GM10266 (cell line): ENCODE results near the gene DAZAP2.
"Not testable (repeated sequence)": the region's sequence is repeated elsewhere in the genome, so short reads cannot be mapped to it uniquely, and the experiment has no call there.

ENCODE experiments used
- DNase-seq: peaks from one replicate; pipeline ENCODE4 v3.0.0; 2012; ENCODE audit errors: extremely low spot score
- TF ChIP-seq, protein P1 (sequence below): IDR thresholded peaks from 2 replicates; pipeline ENCODE4 v1.5.1; 2012; ENCODE audit warnings: mild to moderate bottlenecking, low read depth; ENCODE audit not compliant: control insufficient read depth, insufficient read depth; ENCODE audit errors: missing control alignments

DAZAP2 gene

DNA sequence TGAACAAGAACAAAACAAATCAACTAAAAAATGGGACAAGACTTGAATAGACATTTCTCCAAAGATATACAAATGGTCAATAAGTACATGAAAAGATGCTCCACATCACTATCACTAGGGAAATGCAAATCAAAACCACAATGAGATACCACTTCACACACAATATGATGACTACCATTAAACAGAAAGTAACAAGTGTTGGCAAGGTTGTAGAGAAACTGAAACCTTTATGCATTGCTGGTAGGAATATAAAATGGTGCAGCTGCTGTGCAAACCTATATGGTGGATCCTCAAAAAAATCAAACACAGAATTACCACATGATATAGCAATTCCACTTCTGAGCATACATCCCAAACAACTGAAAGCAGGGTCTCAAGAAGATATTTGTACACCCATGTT, 26.4 kb downstream of the DAZAP2 start:
- TF ChIP-seq, protein P1, sequence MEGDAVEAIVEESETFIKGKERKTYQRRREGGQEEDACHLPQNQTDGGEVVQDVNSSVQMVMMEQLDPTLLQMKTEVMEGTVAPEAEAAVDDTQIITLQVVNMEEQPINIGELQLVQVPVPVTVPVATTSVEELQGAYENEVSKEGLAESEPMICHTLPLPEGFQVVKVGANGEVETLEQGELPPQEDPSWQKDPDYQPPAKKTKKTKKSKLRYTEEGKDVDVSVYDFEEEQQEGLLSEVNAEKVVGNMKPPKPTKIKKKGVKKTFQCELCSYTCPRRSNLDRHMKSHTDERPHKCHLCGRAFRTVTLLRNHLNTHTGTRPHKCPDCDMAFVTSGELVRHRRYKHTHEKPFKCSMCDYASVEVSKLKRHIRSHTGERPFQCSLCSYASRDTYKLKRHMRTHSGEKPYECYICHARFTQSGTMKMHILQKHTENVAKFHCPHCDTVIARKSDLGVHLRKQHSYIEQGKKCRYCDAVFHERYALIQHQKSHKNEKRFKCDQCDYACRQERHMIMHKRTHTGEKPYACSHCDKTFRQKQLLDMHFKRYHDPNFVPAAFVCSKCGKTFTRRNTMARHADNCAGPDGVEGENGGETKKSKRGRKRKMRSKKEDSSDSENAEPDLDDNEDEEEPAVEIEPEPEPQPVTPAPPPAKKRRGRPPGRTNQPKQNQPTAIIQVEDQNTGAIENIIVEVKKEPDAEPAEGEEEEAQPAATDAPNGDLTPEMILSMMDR = no peak

DNA sequence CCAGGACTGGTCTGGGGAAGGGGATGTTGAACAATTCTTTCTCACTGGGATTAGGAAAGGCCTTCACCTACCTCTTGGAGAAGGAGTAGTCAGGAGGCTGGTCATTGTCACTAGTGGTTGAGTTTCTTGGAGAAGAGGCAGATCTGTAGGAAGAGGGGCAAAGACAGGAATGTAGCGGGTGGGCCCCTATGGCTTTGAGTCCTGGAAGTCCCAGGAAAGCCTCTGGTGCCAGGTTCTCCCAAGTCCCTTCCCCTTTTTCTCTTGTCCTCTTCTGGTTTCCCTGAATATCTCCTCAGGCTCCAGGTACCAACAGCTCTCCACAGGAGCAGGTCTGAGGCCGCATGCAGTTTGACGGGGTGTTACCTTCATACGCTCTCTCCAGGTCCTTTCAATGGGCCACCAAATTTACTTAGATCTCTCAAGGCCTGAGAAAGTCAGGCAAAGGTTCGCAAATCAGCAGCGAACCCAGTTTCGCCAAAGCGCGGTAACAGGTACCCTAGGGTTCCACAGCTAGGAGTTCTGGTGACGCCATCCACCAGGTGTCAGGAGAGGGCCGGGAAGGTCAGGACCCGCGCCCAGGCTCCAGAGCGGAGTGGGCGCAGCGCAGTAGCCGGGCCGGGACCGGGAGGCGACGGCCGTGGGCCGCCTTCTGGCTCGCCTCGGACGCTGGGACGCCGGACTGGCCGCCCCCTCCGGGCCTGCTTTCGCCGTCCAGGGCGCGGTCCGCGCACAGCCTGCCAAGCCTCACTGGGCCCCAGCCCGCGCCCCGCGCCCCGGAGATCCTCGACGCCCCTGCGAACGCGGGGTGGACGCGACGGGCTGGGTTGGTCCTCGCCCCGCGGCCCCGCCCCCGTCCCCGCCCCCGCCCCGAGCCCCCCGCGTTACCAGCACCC, 30.8 kb downstream of the DAZAP2 start:
- peak; percentile 73 for DNase-seq
- TF ChIP-seq, protein P1 = peak; percentile 57

More for the DNA sequence above, 26.4 kb downstream of the DAZAP2 start:
- DNase-seq = no peak

DNA sequence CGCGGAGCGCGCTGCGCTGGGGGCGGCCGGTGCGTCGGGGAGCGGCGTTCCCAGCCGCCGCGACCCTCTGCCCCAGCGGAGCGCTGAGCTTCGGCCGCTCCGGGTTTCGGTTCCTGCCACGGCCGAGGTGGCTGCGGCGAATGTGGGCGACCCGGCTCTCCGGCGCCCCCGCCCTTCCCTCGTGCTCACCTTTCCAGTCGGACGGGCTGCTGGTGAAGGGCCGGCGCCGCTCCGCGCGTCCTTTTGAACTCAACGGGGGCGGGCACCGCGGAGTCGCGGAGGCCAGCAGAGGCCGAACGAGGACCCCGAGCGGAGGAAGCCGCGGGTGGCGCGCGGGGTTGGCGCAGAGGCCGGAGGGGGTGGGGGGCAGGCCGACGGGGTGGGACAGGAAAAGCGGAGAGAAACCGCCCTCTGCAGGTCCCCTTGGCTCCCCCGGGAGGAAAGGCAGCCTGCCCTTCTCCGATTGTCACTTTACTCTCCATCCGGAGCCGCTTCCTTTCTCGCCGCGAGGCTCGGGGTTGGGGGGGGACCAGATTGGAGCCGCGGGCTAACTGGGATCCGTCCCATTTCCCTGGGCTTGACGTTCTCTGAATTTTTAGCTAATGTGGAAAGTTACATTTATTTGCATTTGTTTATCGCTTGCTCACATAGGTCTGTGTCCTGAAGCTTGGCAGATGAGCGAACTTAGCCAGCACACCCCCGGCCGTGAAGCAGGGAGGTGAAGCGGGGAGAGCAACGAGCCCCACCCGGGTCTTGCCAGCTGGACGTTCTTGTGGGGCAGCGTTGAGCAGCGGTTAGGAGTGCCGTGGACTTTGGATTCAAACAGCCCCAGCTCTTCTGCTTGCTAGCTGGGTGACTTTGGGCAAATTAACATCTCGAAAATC, 31.7 kb downstream of the DAZAP2 start, which contains the start of gene SMAGP:
TSS of gene SMAGP (minus strand) at position 349 of the 884 bp plus-strand sequence. CDS start 1,137 bp downstream, outside the sequence.
- TF ChIP-seq, protein P1 = peak; percentile 20
- DNase-seq = peak; percentile 82

DNA sequence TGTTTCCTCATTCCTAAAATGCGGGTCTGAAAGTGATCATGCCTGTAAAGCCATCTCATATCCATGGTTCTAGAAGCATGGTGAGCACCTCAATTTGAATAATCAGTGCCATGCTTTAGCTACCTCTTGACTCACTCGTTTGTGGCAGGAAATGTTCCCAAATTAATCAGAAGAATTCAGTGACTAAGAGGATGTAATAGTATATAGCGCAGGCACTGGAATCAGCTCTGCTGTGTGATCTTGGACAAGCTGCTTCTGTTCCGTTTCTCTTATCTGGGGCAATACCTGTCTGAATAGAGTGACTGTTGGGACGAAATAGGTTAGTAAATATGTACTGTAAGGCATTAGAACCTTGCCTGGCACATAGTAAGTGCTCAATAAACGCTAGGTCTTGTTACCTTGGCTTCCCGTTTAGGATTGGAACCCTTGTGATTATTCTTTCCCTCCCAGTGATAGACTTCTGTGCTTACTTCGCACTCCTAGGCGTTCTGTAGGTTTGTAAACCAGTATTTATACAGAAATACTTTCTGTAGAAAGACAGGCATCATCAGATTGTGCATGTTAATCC, 32.4 kb downstream of the DAZAP2 start:
- no peak for DNase-seq
- TF ChIP-seq, protein P1 = no peak

DNA sequence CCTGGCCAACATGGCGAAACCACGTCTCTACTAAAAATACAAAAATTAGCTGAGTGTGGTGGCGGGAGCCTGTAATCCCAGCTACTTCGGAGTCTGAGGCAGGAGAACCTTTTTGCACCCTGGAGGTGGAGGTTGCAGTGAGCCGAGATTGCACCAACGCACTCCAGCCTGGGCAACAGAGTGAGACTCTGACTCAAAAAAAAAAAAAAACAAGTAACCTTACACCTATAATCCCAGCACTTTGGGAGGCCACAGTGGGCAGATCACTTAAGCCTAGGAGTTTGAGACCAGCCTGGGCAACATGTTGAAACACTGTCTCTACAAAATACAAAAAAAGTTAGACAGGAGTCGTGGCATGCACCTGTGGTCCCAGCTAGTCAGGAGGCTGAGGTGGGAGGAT, 34.2 kb downstream of the DAZAP2 start:
- not testable (repeated sequence) for DNase-seq

DNA sequence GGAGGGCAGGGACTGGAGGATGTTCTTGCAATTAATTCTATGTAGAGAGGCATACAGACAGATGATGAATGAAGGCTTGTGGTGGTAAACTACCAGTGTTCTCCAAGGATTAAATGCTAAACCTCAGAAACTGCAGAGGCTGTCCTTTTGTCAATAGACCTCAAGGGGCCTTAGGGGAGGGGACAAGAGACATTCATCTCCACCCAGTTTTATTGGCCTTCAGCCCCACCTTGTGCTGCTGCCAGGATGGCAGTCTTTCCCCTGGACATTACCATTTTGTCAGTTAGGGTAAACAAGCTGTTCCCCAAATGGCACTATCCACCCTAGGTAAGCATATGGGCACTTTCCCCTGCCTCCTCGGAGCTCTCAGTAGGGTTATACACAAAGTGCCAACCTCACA, 36.5 kb downstream of the DAZAP2 start:
- TF ChIP-seq, protein P1 = no peak
- DNase-seq = no peak

DNA sequence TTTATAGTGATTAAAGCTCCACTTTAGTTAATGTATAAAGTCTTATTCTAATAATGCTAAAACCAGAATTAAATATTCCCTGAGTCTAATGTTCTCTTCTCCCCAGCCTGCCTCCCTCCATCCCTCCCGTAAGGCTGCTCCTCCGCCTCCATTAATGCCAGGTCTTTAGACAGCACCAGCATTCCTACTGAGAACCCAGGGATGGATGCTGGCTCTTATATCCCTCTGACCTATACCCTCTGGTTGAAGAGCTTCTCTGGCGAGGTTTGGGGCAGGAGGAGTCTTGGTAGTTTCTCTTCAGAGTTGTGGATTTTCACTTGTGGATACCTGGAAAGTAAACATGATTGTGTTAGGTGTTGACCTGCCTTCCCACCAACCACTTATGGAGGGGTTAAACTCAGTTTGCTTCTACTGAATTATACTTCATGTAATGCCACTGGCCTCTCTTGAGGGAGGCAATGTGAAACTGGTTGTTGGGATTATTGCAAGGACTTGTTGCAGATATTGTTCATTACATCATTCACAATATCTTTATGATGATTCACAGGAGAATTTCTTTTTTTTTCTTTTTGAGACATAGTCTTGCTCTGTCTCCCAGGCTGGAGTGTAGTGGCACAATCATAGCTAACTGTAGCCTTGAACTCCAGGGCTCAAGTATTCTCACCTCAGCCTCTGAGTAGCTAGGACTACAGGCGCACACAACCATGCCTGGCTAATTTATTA, 42.7 kb downstream of the DAZAP2 start:
- TF ChIP-seq, protein P1 = no peak
- DNase-seq = no peak
